SJCRH30 (cell line): ENCODE measurements around the gene PRPSAP1. TPM values are rescaled to one million over a fixed set of nuclear protein-coding genes. Genes with fewer than 3 reads are reported as not detected.

Experiments
- DNase-seq, 2 experiments: peaks; one replicate each; pipeline ENCODE4 v3.0.0-alpha.2; 2015 to 2020
- H3K27ac ChIP-seq: fragments of 250-450 bp; sonication (Bioruptor Pico); 2 replicates; pipeline ENCODE4 v1.5.1; 2020; ENCODE audit warnings: mild to moderate bottlenecking, moderate library complexity
- H3K27me3 ChIP-seq: fragments of 250-450 bp; sonication (Bioruptor Pico); 2 replicates; pipeline ENCODE4 v1.5.1; 2020; ENCODE audit warnings: mild to moderate bottlenecking, moderate library complexity
- H3K36me3 ChIP-seq: fragments of 250-450 bp; sonication (Bioruptor Pico); 2 replicates; pipeline ENCODE4 v1.5.1; 2020; ENCODE audit warnings: mild to moderate bottlenecking, moderate library complexity
- H3K4me1 ChIP-seq: fragments of 250-450 bp; sonication (Bioruptor Pico); 2 replicates; pipeline ENCODE4 v1.5.1; 2020; ENCODE audit warnings: mild to moderate bottlenecking, moderate library complexity
- H3K4me3 ChIP-seq: fragments of 250-450 bp; sonication (Bioruptor Pico); 2 replicates; pipeline ENCODE4 v1.5.1; 2020; ENCODE audit warnings: mild to moderate bottlenecking, moderate library complexity
- H3K9me3 ChIP-seq: fragments of 250-450 bp; sonication (Bioruptor Pico); replicated peaks from 2 replicates; pipeline ENCODE4 v1.5.1; 2020; ENCODE audit warnings: mild to moderate bottlenecking, moderate library complexity
- total RNA-seq: library from RNA; depleted of rRNA; stranded (reverse); fragments of >200 nt; shearing (Covaris generic); gene quantifications from 2 replicates; pipeline ENCODE4 v1.2.3, GENCODE V29; 2014

The PRPSAP1 gene
- total RNA-seq, 1 experiment from 2014 or later = 69.3 TPM

GRCh38 chr17:76293106-76293505, 60.6 kb downstream of the PRPSAP1 start:
- Histone ChIP-seq H3K4me3 (no peak overlapping the region), H3K36me3 (no peaks in the 10 kb centered on the region), H3K27me3 (no peaks in the 10 kb centered on the region), H3K4me1 (no peaks in the 10 kb centered on the region), H3K9me3 (no peaks in the 10 kb centered on the region), H3K27ac (no peak overlapping the region)
- no peak for DNase-seq

DNA sequence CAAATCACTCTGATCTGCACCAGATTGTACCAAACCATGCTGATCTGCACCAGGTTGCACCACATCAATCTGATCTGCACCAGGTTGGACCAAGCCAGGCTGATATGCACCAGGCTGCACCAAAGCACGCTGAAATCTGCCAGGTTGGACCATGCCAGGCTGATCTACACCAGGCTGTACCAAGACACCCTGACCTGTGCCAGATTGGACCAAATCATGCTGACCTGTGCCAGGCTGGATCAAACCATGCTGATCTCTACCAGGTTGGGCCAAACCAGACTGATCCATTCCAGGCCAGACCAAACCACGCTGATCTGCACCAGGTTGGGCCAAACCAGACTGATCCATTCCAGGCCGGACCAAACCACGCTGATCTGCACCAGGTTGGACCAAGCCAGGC, 61.1 kb downstream of the PRPSAP1 start:
- Histone ChIP-seq H3K27me3 (no peaks in the 10 kb centered on the region), H3K36me3 (no peaks in the 10 kb centered on the region), H3K4me3 (no peak overlapping the region), H3K27ac (no peak overlapping the region), H3K9me3 (no peaks in the 10 kb centered on the region), H3K4me1 (no peaks in the 10 kb centered on the region)
- DNase-seq = no peak

DNA sequence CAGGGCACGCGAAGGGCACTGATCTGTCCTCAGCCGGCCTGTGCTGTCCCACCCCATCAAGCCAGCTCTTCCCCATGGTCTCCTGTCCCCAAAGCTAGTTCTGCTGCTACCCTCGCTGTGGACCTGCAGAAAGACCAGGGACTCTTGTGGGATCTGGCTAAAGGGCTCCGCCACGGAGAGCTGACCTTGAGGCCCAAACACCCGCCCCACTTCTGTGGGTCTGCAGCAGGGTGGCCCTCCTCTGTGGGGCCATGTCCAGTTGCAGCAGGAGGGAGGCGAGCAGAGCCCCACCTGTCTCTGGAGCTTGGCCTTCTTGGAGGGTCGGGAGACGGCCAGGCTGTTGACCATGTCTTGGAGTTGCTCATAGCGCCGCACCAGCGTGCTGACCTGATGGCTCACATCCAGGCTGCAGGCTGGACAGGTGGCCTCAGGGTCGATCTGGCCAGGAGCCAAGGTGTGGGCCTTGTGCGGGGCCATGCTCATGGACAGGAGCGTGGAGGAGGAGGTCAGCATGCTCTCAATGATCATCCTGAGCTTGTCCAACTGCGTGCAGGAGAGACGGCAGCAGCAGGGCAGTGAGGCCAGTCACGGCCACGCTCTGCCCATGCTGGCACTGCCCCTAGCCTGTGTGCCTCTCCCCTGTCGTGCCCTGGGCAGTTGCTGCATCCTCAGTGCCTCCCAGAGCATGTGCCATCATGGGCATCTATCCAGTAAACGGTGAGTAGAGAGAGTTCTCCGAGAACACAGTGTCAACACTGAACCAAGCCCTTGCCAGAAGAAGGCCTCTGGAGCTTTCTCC, 71.9 kb downstream of the PRPSAP1 start:
- no peak for DNase-seq
- no peaks in the 10 kb centered on the region for H3K9me3 ChIP-seq
- H3K27ac ChIP-seq = no peak overlapping the region
- peaks cover 28% of the 10 kb centered on the region for H3K4me1 ChIP-seq
- no peaks in the 10 kb centered on the region for H3K36me3 ChIP-seq
- no peak overlapping the region for H3K4me3 ChIP-seq
- H3K27me3 ChIP-seq = no peaks in the 10 kb centered on the region

GRCh38 chr17:76280650-76281049, 73.1 kb downstream of the PRPSAP1 start:
- no peak for DNase-seq
- Histone ChIP-seq H3K4me3 (no peak overlapping the region), H3K4me1 (peaks cover 40% of the 10 kb centered on the region), H3K27me3 (no peaks in the 10 kb centered on the region), H3K36me3 (no peaks in the 10 kb centered on the region), H3K9me3 (no peaks in the 10 kb centered on the region), H3K27ac (no peak overlapping the region)

GRCh38 chr17:76279742-76280287, 73.9 kb downstream of the PRPSAP1 start:
- Histone ChIP-seq H3K36me3 (no peaks in the 10 kb centered on the region), H3K27me3 (no peaks in the 10 kb centered on the region), H3K4me3 (no peak overlapping the region), H3K4me1 (peaks cover 45% of the 10 kb centered on the region), H3K27ac (no peak overlapping the region), H3K9me3 (no peaks in the 10 kb centered on the region)
- DNase-seq = no peak

DNA sequence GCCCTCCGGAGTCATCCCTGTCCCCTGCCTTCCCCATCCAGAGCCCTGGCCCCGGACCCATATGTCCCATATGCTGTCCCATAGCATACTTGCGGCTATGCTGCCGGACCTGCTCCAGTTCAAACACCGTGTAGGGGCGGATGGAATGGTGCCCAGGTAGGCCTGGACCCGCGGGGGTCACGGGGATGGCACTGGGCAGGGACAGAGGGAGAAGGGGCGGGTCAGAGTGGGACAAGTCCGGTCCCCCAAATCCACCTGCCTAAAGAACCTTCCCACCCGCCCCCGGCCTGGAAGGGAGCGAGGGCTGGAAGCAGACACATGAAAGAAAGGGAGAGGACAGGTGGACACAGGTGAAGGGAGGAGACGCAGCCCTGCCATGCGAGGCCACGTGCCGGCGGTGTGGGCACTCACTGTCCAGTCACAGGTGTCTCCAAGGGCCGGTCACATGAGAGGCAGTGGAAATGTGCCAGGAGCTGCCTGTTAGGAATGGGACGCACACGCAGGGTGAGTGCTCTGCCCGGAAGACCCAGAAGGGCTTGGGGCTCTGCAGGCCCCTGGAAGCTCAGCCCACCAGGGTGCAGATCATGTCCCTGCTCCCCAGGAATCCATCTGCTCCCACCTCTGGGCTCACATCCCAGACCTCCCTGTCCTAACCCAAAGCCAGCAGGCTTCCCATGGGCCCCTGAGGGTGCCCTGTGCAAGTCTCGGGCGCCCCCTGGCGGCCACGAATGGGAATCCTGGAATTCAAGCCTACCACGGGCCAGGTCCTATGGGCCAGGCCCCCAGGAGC, 74.6 kb downstream of the PRPSAP1 start:
- Histone ChIP-seq H3K9me3 (no peaks in the 10 kb centered on the region), H3K27me3 (no peaks in the 10 kb centered on the region), H3K27ac (no peak overlapping the region), H3K4me3 (no peak overlapping the region), H3K4me1 (peaks cover 45% of the 10 kb centered on the region), H3K36me3 (no peaks in the 10 kb centered on the region)
- peak; percentile 94 to 97 for DNase-seq

- Histone ChIP-seq H3K27me3 (no peaks in the 10 kb centered on the region), H3K9me3 (no peaks in the 10 kb centered on the region), H3K36me3 (no peaks in the 10 kb centered on the region), H3K27ac (no peak overlapping the region), H3K4me3 (no peak overlapping the region), H3K4me1 (peaks cover 43% of the 10 kb centered on the region)
- no peak for DNase-seq
Measured at GRCh38 chr17:76278268-76278908, 75.3 kb downstream of the PRPSAP1 start.

- no peaks in the 10 kb centered on the region for H3K27me3 ChIP-seq
- H3K36me3 ChIP-seq = peaks cover 3% of the 10 kb centered on the region; the same call in 1 of the 2 replicates
- peak overlapping the region; percentile 67 for H3K27ac ChIP-seq
- no peak overlapping the region for H3K4me3 ChIP-seq
- no peaks in the 10 kb centered on the region for H3K9me3 ChIP-seq
- no peak for DNase-seq
- peaks cover 42% of the 10 kb centered on the region for H3K4me1 ChIP-seq
Measured at GRCh38 chr17:76277300-76278267, 76.1 kb downstream of the PRPSAP1 start.

- H3K27me3 ChIP-seq = no peaks in the 10 kb centered on the region
- peak overlapping the region; percentile 21 for H3K4me3 ChIP-seq
- H3K4me1 ChIP-seq = peaks cover 51% of the 10 kb centered on the region
- H3K27ac ChIP-seq = peak overlapping the region; percentile 67
- H3K36me3 ChIP-seq = peaks cover 3% of the 10 kb centered on the region
- H3K9me3 ChIP-seq = no peaks in the 10 kb centered on the region
- DNase-seq = peak; percentile 91 to 95
Measured at GRCh38 chr17:76276461-76277299, 77.0 kb downstream of the PRPSAP1 start.

GRCh38 chr17:76276069-76276431, 77.7 kb downstream of the PRPSAP1 start:
- Histone ChIP-seq H3K9me3 (no peaks in the 10 kb centered on the region), H3K4me1 (peaks cover 57% of the 10 kb centered on the region), H3K27me3 (no peaks in the 10 kb centered on the region), H3K27ac (peak overlapping the region; percentile 67), H3K36me3 (peaks cover 9% of the 10 kb centered on the region), H3K4me3 (peak overlapping the region; percentile 21)
- no peak for DNase-seq

DNA sequence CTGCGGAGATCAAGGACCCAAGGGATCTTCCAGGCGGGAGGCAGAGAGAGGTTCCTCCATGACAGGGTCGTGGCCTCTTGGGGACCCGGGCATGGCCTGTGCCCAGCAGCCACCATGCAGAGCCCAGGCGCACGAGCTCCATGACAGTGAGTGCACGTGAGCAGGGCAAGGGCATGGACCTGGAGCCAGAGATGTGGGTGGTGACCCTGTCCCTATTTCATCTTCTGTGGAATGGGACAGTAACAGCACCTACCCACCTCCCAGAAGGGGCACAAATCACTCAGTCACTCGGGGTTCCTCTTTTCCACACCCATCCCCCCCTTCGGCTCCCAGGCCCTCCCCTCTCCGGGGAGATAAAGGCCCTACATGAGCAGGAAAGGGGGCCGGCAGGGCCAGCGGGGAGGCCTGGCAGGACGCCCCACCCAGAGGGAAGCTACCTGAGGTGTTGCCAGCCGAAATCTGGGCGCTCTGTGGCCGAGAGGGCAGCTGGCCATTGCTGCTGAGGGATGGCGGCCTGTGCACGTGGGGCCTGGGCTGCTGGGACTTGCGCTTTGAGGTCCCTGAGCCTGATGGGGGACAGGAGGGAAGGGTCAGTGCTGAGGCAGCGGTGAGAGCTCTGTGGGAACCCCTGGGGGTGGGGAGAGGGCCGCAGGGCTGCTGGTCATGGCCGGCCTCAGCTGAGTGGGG, 78.2 kb downstream of the PRPSAP1 start:
- no peaks in the 10 kb centered on the region for H3K9me3 ChIP-seq
- H3K4me3 ChIP-seq = no peak overlapping the region
- no peak for DNase-seq
- peaks cover 63% of the 10 kb centered on the region for H3K4me1 ChIP-seq
- H3K27ac ChIP-seq = peak overlapping the region; percentile 67
- peaks cover 15% of the 10 kb centered on the region for H3K36me3 ChIP-seq
- H3K27me3 ChIP-seq = no peaks in the 10 kb centered on the region

GRCh38 chr17:76274112-76274956, 79.4 kb downstream of the PRPSAP1 start:
- Histone ChIP-seq H3K27ac (no peak overlapping the region), H3K4me3 (no peak overlapping the region), H3K27me3 (no peaks in the 10 kb centered on the region), H3K36me3 (peaks cover 21% of the 10 kb centered on the region), H3K9me3 (no peaks in the 10 kb centered on the region), H3K4me1 (peaks cover 71% of the 10 kb centered on the region)
- no peak for DNase-seq
